Right lobe of liver (tissue), 6 donors: ENCODE results near the gene FABP1. TPM values are rescaled to one million over a fixed set of nuclear protein-coding genes. Genes with fewer than 3 reads are reported as not detected.

Experiments
- ATAC-seq, 4 donors: fragments of 200-7000 bp; cut with Tn5 transposase; one replicate each; pipeline ENCODE4 v1.9.1; 2020; ENCODE audit warnings: mild to moderate bottlenecking in 4 of 4, moderate library complexity in 4 of 4
- DNase-seq, 3 donors: peaks; one replicate each; pipeline ENCODE4 v3.0.0-alpha.2; 2020
- H3K27ac ChIP-seq, 3 donors: fragments of 200-600 bp; one replicate each; pipeline ENCODE4 v1.8.0; 2022
- H3K27me3 ChIP-seq, 2 donors: fragments of 200-600 bp; one replicate each; pipeline ENCODE4 v1.8.0; 2022
- H3K36me3 ChIP-seq, 4 donors: fragments of 200-600 bp; sonication (generic) in 1 of 4; one replicate each; pipeline versions ENCODE4 v1.5.1 to v1.8.0; 2017 to 2022; ENCODE audit warnings: control low read depth in 1 of 4
- H3K4me1 ChIP-seq, 4 donors: fragments of 200-600 bp; sonication (generic) in 1 of 4; one replicate each; pipeline versions ENCODE4 v1.5.1 to v1.8.0; 2017 to 2022; ENCODE audit warnings: control low read depth in 1 of 4
- H3K4me3 ChIP-seq, 3 donors: fragments of 200-600 bp; one replicate each; pipeline ENCODE4 v1.8.0; 2022
- H3K9me3 ChIP-seq, 4 donors: fragments of 200-600 bp; sonication (generic) in 1 of 4; one replicate each; pipeline versions ENCODE4 v1.5.1 to v1.8.0; 2017 to 2022; ENCODE audit warnings: control low read depth in 1 of 4
- POLR2A ChIP-seq: fragments of 450-650 bp; IDR thresholded peaks from one replicate; pipeline ENCODE4 v1.6.1; 2017; ENCODE audit warnings: antibody characterized with exemption, mild to moderate bottlenecking
- WGBS: methylation state at CpG from one replicate; pipeline ENCODE4 v1.1.6; 2018; ENCODE audit warnings: low coverage, low lambda C conversion rate; ENCODE audit not compliant: insufficient coverage; ENCODE audit errors: missing lambda C conversion rate; 5-methylcytosine and 5-hydroxymethylcytosine counted together
- intact Hi-C, 2 donors: fragments of 100-400 bp; cut with DNase I; formaldehyde crosslinking; loops; one replicate each; pipeline versions ENCODE4 v1.11.2 to v1.14.1; 2022
- total RNA-seq, 6 experiments: library from RNA; depleted of rRNA in 2 of 6; stranded (reverse); fragments of >200 nt in 2 of 6; fragmentation: NEBNext Ultra II Directional in 3 of 6; extraction: Animal tissue kit (Norgen Biotek cat#: 25700) in 3 of 6; gene quantifications; one replicate each; pipeline versions ENCODE4 v1.1.0 to v1.2.4, GENCODE V29; 2016 to 2023
- TF ChIP-seq, protein P1 (sequence below), 4 donors: fragments of 200-600 bp in 3 of 4; fragments of 450-650 bp in 1 of 4; IDR thresholded peaks; one replicate each; pipeline versions ENCODE4 v1.5.1 to v1.8.0; 2016 to 2022; ENCODE audit warnings: antibody characterized with exemption in 4 of 4, mild to moderate bottlenecking in 2 of 4
- donor health status: DM: no; HTN: yes; CAD: no.
- donor health status: DM: no; HTN: no; CAD: no.
- donor health status: DM: no; HTN: no; CAD: no.
- donor health status: DM: no; HTN: yes; CAD: no.
- donor health status: DM: no; HTN: yes; CAD: no.

The FABP1 gene
- total RNA-seq, 6 experiments from 2014 or later = 326 to 1,933 (median 908) TPM

- no peak for DNase-seq
- ATAC-seq = no peak
- Histone ChIP-seq H3K4me3 (no peak overlapping the region), H3K27me3 (no peaks in the 10 kb centered on the region), H3K4me1 (peaks cover 0 to 34% (median 16%) of the 10 kb centered on the region in 4 donors), H3K9me3 (peaks cover 0 to 6% (median 0%) of the 10 kb centered on the region in 4 donors), H3K27ac (peak overlapping the region; percentile 7 to 79 (median 61)), H3K36me3 (no peaks in the 10 kb centered on the region)
- 42% methylated on average over 1 of the region's 1 CpG for WGBS
- intact Hi-C loops = no loop called here
- TF ChIP-seq, protein P1, sequence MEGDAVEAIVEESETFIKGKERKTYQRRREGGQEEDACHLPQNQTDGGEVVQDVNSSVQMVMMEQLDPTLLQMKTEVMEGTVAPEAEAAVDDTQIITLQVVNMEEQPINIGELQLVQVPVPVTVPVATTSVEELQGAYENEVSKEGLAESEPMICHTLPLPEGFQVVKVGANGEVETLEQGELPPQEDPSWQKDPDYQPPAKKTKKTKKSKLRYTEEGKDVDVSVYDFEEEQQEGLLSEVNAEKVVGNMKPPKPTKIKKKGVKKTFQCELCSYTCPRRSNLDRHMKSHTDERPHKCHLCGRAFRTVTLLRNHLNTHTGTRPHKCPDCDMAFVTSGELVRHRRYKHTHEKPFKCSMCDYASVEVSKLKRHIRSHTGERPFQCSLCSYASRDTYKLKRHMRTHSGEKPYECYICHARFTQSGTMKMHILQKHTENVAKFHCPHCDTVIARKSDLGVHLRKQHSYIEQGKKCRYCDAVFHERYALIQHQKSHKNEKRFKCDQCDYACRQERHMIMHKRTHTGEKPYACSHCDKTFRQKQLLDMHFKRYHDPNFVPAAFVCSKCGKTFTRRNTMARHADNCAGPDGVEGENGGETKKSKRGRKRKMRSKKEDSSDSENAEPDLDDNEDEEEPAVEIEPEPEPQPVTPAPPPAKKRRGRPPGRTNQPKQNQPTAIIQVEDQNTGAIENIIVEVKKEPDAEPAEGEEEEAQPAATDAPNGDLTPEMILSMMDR (IDR thresholded peaks at IDR 0.05) = no peak
- TF ChIP-seq POLR2A = no peak
Measured at GRCh38 chr2:88144271-88144670, 16.4 kb upstream of the FABP1 start.

- intact Hi-C loops = no loop called here
- DNase-seq = no peak
- Histone ChIP-seq H3K4me1 (peaks cover 0 to 52% (median 25%) of the 10 kb centered on the region in 4 donors), H3K27me3 (no peaks in the 10 kb centered on the region), H3K9me3 (no peaks in the 10 kb centered on the region), H3K4me3 (no peak overlapping the region), H3K36me3 (no peaks in the 10 kb centered on the region), H3K27ac (no peak overlapping the region)
- WGBS = 94% methylated on average over 2 of the region's 2 CpGs
- ATAC-seq = no peak
- no peak for TF ChIP-seq POLR2A
- TF ChIP-seq, protein P1 (IDR thresholded peaks at IDR 0.05) = no peak
Measured at GRCh38 chr2:88141952-88142351, 14.1 kb upstream of the FABP1 start.

DNA sequence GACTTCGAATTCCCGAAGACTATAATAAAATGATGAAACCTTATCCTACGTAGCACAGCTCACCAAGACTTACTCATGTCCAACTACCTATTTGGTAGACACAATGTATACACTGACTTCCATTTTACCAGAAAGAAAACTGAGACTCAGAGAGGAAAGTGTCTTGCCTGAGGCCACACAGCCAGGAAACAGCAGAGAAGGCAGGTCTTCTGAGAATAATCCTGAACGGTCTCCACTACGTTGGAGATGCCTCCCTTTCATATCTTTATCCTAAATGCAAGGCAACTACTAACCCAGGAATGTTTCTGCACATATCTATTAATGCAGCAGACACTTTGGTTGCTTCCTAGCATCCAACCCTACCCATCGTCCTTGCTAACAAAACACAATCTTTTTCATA, 11.9 kb upstream of the FABP1 start:
- Histone ChIP-seq H3K27ac (peak overlapping the region; percentile 45 to 77 (median 71)), H3K36me3 (no peaks in the 10 kb centered on the region), H3K9me3 (no peaks in the 10 kb centered on the region), H3K4me3 (peak overlapping the region in 2 of 3 donors; percentile 1 to 20), H3K4me1 (peaks cover 0 to 50% (median 24%) of the 10 kb centered on the region in 4 donors), H3K27me3 (no peaks in the 10 kb centered on the region)
- 34% methylated on average over 6 of the region's 6 CpGs for WGBS
- intact Hi-C loops = no loop called here
- DNase-seq (no peak), ATAC-seq (peak in 1 of 4 donors; percentile 2)
- TF ChIP-seq POLR2A = no peak
- TF ChIP-seq, protein P1 (IDR thresholded peaks at IDR 0.05) = no peak

DNA sequence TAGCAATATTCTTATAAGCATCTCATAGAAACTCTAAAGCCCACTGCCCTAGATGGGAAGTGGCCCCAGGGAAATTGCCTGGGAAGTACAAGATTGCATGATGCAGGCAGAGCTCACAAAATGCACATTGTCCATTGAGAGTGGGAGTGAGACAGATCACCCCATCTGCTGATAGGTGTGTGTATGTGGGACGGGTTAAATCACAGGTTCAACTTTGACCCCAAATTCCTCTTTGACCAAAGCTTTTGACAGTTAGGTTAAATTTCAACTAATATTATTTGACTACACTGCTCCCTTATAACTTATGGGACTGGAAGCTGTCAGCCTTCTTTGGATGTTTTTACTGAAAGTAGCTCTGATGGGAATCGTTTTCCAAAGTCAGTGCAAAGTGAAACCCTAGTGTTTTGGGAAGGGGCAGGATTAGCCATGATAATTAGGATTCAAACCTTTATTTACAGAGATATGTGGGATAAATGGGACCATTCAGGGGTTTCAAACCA, 11.4 kb upstream of the FABP1 start:
- no peaks in the 10 kb centered on the region for H3K27me3 ChIP-seq
- peak; percentile 75 for TF ChIP-seq POLR2A
- TF ChIP-seq, protein P1 (IDR thresholded peaks at IDR 0.05) = no peak
- intact Hi-C loops = no loop called here
- peak in 1 of 3 donors; percentile 70 for DNase-seq
- no peaks in the 10 kb centered on the region for H3K36me3 ChIP-seq
- H3K27ac ChIP-seq = peak overlapping the region; percentile 45 to 77 (median 76)
- no peaks in the 10 kb centered on the region for H3K9me3 ChIP-seq
- H3K4me1 ChIP-seq = peaks cover 0 to 50% (median 23%) of the 10 kb centered on the region in 4 donors
- 31% methylated on average over 2 of the region's 2 CpGs for WGBS
- H3K4me3 ChIP-seq = peak overlapping the region in 2 of 3 donors; percentile 1 to 20
- ATAC-seq = peak; percentile 81 to 91 (median 82)
